Kidney capillary endothelial cell (primary cell): Measurements from ENCODE around the gene TNIK.
"Not testable (repeated sequence)": the region's sequence is repeated elsewhere in the genome, so short reads cannot be mapped to it uniquely, and the experiment has no call there.

Experiments used
- DNase-seq: peaks from one replicate; pipeline ENCODE4 v3.0.0-alpha.2; 2018; ENCODE audit warnings: low spot score

Gene TNIK

GRCh38 chr3:171468296-171468906 lies 8.2 kb upstream of the TNIK start:
- no peak for DNase-seq

GRCh38 chr3:171465763-171466162 lies 5.6 kb upstream of the TNIK start:
- no peak for DNase-seq

- DNase-seq, result no peak
These were observed 4.3 kb upstream of the TNIK start for GRCh38 chr3:171464462-171464861.

DNA sequence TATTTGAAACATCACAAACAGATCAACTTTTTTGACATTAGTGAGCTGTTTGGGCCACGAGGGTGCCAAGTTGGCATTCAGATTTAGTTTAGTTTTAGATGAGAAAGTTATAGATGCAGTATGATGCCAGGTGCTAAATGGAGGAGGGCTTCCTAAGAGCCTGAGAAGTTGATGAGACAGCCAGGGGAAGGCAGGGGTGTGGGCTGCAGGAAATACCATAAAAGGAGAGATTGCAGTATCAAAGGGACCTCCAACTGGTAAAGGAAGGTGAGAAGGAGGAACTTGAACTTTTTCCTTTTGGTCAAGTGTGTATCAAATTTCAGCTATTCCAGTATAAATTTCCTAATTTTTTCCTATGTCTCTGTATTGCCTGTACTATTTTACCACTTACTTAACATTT lies 2.0 kb upstream of the TNIK start:
- no peak for DNase-seq

DNA sequence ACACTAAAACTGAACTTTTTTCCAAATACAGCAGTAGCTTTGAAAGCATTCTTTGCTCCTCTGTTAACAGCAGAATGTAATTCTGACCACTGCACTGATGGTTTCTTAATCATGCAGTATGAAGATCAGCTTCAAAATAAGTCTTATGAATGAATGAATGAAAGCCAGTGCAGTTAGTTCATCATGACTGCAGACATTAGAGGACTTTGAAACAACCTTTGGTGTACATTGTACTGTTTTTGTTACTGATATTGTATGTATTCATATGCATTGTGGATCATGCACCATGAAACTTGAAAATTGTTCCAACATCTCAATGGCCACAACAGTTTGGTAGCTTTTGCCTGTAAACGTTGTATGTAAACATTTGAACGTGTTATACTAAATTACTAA lies 1.3 kb upstream of the TNIK start:
- no peak for DNase-seq

- DNase-seq, result peak; percentile 11
These were observed 720 bp upstream of the TNIK start for GRCh38 chr3:171460725-171461524.

DNA sequence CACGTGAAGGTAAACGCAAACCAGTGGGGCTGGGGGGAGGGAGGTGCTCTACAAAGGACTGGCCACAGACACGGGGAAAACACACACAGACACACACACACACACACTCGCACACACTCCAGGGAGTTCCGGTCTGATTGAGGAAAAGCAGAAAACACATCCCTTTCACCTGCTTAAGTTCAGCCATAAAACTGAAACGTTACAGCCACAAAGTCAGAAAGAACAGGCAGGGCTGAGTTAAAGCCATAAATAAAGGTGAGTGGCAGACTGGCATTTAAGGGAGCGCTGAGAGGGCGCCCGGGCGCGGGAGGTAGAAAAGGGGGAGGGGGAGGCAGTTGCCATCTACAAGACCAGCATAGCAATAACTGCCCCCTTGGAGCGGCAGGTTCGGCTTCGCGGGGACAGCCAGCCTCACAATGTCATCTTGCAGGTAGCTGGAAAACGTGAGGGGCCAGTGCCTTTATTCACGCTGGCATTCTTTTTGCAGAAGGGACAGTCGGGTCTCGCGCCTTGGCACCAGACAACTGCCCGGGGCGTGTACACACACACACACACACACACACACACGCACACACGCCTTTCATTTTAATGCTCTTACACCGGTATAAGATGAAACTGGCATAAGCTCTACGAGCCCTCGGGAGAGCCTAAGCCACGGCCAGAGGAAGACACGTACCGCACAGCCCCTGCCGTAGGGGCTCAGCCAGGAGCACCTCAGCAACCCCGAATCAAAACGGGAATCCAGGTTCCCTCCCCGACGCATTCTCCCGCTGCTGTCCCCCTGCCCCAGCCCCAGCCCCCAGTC lies 866 bp downstream of the TNIK start:
- peak; percentile 30 for DNase-seq

- DNase-seq, result peak; percentile 8
These were observed 1.4 kb downstream of the TNIK start for GRCh38 chr3:171458864-171459136.

GRCh38 chr3:171458071-171458863 lies 1.9 kb downstream of the TNIK start:
- DNase-seq, result peak; percentile 7

DNA sequence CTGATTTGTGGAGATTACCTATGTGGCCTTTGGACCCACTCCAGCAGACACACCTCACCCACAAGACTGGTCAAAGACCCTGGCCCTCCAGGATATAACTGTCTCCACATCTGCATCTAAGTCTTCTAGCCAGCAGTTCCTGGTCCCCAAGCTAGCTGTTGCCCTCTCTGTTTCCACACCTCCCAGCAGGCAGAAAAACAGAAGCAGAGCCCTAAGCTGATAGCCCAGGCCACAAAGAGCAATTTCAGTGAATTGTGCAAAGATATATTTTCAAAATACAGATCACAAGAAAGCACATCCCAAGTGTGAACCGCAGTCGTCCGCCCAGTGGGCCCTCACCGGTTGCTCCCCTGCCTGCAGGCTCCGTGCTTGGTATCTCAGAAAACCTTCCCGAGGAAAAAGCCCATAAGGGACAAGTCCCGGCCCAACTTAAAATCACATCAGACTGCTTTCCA lies 2.6 kb downstream of the TNIK start:
- no peak for DNase-seq

- DNase-seq, result no peak
These were observed 3.2 kb downstream of the TNIK start for GRCh38 chr3:171456765-171457606.

GRCh38 chr3:171455603-171456550 lies 4.3 kb downstream of the TNIK start:
- DNase-seq, result no peak

- DNase-seq, result no peak
These were observed 6.2 kb downstream of the TNIK start for GRCh38 chr3:171454041-171454440.

GRCh38 chr3:171453180-171453886 lies 6.9 kb downstream of the TNIK start:
- no peak for DNase-seq

DNA sequence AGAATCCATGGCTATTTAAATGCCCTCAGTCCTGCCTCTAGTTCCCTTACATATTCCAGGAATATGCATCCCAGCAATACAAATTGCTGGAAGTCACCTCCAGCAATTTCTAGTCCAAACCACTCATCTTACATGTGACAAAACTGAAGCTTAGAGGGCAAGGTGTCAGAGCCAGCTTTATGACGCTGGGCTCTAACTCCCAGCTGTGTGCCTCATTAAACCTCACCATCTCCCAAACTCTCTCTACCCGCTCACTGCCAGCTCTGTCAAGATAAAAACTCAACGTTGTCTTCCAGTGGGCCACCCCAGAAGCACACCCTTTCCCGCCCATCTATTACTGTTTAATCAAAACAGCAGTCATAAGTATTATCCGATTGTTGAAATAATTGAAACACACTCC lies 7.9 kb downstream of the TNIK start:
- DNase-seq, result no peak

DNA sequence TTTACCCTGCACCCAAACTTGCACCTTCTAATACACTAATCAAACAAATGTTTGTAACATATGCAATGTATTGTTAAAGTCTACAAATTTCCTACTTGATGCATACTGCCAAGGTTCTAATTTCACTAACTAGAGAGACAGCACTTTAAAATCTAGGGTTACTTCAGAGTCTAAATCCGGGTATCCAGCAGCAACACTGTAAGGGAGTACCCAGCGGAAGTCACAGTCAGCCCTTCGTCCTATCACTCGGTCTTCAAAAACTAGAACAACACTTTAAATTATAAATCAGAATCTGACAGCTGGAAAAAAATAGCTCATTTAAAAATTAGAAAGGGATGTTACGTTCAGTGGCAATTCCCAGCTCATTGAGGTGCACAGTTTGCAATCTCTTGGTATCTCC lies 8.3 kb downstream of the TNIK start:
- DNase-seq, result no peak

- DNase-seq, result not testable (repeated sequence)
These were observed 12.7 kb downstream of the TNIK start for GRCh38 chr3:171447579-171447891.

DNA sequence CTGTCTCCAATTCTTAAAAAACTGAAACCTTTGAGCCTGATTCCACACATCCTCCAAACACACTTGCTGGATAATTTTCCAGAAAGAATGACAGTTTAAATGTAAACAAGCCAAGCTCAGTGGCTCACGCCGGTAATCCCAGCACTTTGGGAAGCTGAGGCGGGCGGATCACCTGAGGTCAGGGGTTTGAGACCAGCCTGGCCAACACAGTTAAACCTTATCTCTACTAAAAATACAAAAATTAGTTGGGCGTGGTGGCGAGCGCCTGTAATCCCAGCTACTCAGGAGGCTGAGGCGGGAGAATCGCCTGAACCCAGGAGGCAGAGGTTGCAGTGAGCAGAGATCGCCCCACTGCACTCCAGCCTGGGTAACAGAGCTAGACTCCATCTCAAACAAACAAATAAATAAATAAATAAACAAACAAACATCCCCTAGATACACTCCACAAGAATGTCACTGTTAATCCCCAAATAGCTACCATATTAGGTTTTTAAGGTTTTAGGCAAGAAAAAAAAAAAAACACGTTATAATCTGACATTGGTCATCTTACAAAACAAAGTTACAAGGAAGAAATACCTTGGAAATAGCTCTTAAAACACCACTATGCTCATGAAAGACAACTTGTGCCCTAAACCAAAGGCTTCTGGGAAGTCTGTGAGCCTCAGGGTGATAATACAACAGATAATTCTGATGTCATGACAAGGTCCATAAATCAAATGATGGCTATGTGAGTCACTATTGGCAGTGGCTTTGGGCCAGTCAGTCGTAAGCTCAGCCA lies 13.2 kb downstream of the TNIK start:
- peak; percentile 56 for DNase-seq

DNA sequence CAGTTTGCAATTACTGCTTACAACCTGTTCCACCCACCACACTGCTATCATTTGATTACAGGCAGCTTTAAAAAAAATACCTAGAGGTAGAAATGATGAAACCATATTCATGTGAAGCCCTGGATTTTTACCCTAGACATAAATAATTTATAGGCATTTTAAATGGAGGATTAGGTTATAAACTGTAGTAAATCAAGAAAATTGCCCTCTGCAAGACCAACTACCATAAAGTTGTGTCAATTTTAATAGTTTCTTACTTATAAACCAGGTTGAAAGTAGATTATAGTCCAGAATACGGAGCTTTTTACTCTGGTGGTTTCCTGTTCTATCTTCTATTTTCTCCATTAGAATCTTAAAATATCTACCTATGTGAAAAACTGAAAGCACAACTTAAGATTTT lies 13.9 kb downstream of the TNIK start:
- no peak for DNase-seq
